CD4-positive, alpha-beta T cell treated with Interleukin-4 for 4 hours (primary cell): ENCODE data around the gene RNF220.

Source experiments
- DNase-seq: peaks from one replicate; pipeline ENCODE4 v3.0.0-alpha.2; 2020

Gene RNF220

GRCh38 chr1:44405031-44405797 lies at the start of gene RNF220:
RNF220 (plus strand) TSS chr1:44405255.
- peak; percentile 43 for DNase-seq

GRCh38 chr1:44355582-44356305 lies 49.3 kb upstream of the RNF220 start:
- DNase-seq: no peak

- no peak for DNase-seq
Measured at GRCh38 chr1:44357710-44358109, 47.3 kb upstream of the RNF220 start.

GRCh38 chr1:44359234-44359935 lies 45.7 kb upstream of the RNF220 start:
- DNase-seq: no peak

- no peak for DNase-seq
Measured at GRCh38 chr1:44361478-44361877, 43.6 kb upstream of the RNF220 start.

GRCh38 chr1:44366371-44366975 lies 38.6 kb upstream of the RNF220 start:
- DNase-seq: no peak

GRCh38 chr1:44367944-44368343 lies 37.1 kb upstream of the RNF220 start:
- DNase-seq: no peak

GRCh38 chr1:44368471-44369151 lies 36.4 kb upstream of the RNF220 start:
- no peak for DNase-seq

GRCh38 chr1:44371206-44371605 lies 33.8 kb upstream of the RNF220 start:
- DNase-seq: no peak

GRCh38 chr1:44375547-44375946 lies 29.5 kb upstream of the RNF220 start:
- no peak for DNase-seq

GRCh38 chr1:44377925-44378784 lies 26.9 kb upstream of the RNF220 start:
- peak; percentile 37 for DNase-seq

- DNase-seq: no peak
Measured at GRCh38 chr1:44380666-44381177, 24.3 kb upstream of the RNF220 start.

- no peak for DNase-seq
Measured at GRCh38 chr1:44388551-44388950, 16.5 kb upstream of the RNF220 start.

- no peak for DNase-seq
Measured at GRCh38 chr1:44389437-44389836, 15.6 kb upstream of the RNF220 start.

- no peak for DNase-seq
Measured at GRCh38 chr1:44390277-44390676, 14.8 kb upstream of the RNF220 start.

GRCh38 chr1:44401256-44402228 lies 3.5 kb upstream of the RNF220 start:
- DNase-seq: no peak

- DNase-seq: peak; percentile 21
Measured at GRCh38 chr1:44405798-44406736, 1.0 kb downstream of the RNF220 start.

- no peak for DNase-seq
Measured at GRCh38 chr1:44406737-44407429, 1.8 kb downstream of the RNF220 start.
